ENCODE measurements around the gene FAM171A2. TPM values are rescaled to one million over a fixed set of nuclear protein-coding genes. Genes with fewer than 3 reads are reported as not detected.
"Not testable (repeated sequence)": the region's sequence is repeated elsewhere in the genome, so short reads cannot be mapped to it uniquely, and the experiment has no call there.

Gene FAM171A2
- total RNA-seq, 1 donor from 2014 or later: 60.7 TPM

- peak in 1 of 2 donors; percentile 42 for DNase-seq (ENCODE audit: low spot score in 2 of 2)
Observed at GRCh38 chr17:44348234-44348987, 15.2 kb downstream of the FAM171A2 start.

GRCh38 chr17:44347206-44348055 lies 16.2 kb downstream of the FAM171A2 start:
- DNase-seq (ENCODE audit: low spot score in 2 of 2); FAIRE-seq: not testable (repeated sequence)

More at GRCh38 chr17:44348234-44348987, 15.2 kb downstream of the FAM171A2 start:
- no peak for FAIRE-seq

- DNase-seq (ENCODE audit: low spot score in 2 of 2) (no peak), FAIRE-seq (no peak)
Observed at GRCh38 chr17:44346064-44346844, 17.4 kb downstream of the FAM171A2 start.

- no peak for FAIRE-seq
- peak; percentile 59 to 75 for DNase-seq (ENCODE audit: low spot score in 2 of 2)
Observed at GRCh38 chr17:44345454-44346026, 18.1 kb downstream of the FAM171A2 start.

- peak; percentile 64 for FAIRE-seq
- peak; percentile 95 to 98 for DNase-seq (ENCODE audit: low spot score in 2 of 2)
Observed at GRCh38 chr17:44344939-44345453, 18.7 kb downstream of the FAM171A2 start, which contains the start of gene GRN. Gene GRN (plus strand): TSS chr17:44345302. CDS start chr17:44349165, 3,863 bp downstream.

GRCh38 chr17:44343510-44344209 lies 20.0 kb downstream of the FAM171A2 start:
- FAIRE-seq: no peak
- no peak for DNase-seq (ENCODE audit: low spot score in 2 of 2)

GRCh38 chr17:44340553-44340952 lies 23.1 kb downstream of the FAM171A2 start:
- not testable (repeated sequence) for DNase-seq (ENCODE audit: low spot score in 2 of 2); FAIRE-seq

- FAIRE-seq: no peak
- DNase-seq (ENCODE audit: low spot score in 2 of 2): no peak
Observed at GRCh38 chr17:44338702-44339101, 25.0 kb downstream of the FAM171A2 start.

- FAIRE-seq (no peak), DNase-seq (ENCODE audit: low spot score in 2 of 2) (no peak)
Observed at GRCh38 chr17:44335968-44336367, 27.7 kb downstream of the FAM171A2 start.

- DNase-seq (ENCODE audit: low spot score in 2 of 2) (no peak), FAIRE-seq (no peak)
Observed at GRCh38 chr17:44335564-44335963, 28.1 kb downstream of the FAM171A2 start.

GRCh38 chr17:44334727-44335126 lies 28.9 kb downstream of the FAM171A2 start:
- no peak for FAIRE-seq
- no peak for DNase-seq (ENCODE audit: low spot score in 2 of 2)

- DNase-seq (ENCODE audit: low spot score in 2 of 2) (no peak), FAIRE-seq (no peak)
Observed at GRCh38 chr17:44334315-44334714, 29.3 kb downstream of the FAM171A2 start.

- FAIRE-seq (no peak), DNase-seq (ENCODE audit: low spot score in 2 of 2) (no peak)
Observed at GRCh38 chr17:44333371-44333770, 30.3 kb downstream of the FAM171A2 start.

GRCh38 chr17:44331249-44331760 lies 32.3 kb downstream of the FAM171A2 start:
- DNase-seq (ENCODE audit: low spot score in 2 of 2) (peak in 1 of 2 donors; percentile 37), FAIRE-seq (no peak)

- not testable (repeated sequence) for DNase-seq (ENCODE audit: low spot score in 2 of 2); FAIRE-seq
Observed at GRCh38 chr17:44330263-44330662, 33.4 kb downstream of the FAM171A2 start.

GRCh38 chr17:44329516-44329915 lies 34.1 kb downstream of the FAM171A2 start:
- FAIRE-seq; DNase-seq (ENCODE audit: low spot score in 2 of 2): not testable (repeated sequence)

GRCh38 chr17:44327715-44328449 lies 35.8 kb downstream of the FAM171A2 start:
- FAIRE-seq (no peak), DNase-seq (ENCODE audit: low spot score in 2 of 2) (no peak)

- peak; percentile 94 to 98 for DNase-seq (ENCODE audit: low spot score in 2 of 2)
- FAIRE-seq: no peak
Observed at GRCh38 chr17:44326861-44327444, 36.7 kb downstream of the FAM171A2 start.

All from frontal cortex (tissue), 4 donors.